ENCODE measurements around the gene GET4. TPM values are rescaled to one million over a fixed set of nuclear protein-coding genes. Genes with fewer than 3 reads are reported as not detected.
A peak's percentile ranks its signal among the peaks of the same experiment; 100 is the strongest.

GET4 gene
- total and polyA plus RNA-seq, 2 donors from 2014 or later: 44.8 to 80.8 TPM

DNA sequence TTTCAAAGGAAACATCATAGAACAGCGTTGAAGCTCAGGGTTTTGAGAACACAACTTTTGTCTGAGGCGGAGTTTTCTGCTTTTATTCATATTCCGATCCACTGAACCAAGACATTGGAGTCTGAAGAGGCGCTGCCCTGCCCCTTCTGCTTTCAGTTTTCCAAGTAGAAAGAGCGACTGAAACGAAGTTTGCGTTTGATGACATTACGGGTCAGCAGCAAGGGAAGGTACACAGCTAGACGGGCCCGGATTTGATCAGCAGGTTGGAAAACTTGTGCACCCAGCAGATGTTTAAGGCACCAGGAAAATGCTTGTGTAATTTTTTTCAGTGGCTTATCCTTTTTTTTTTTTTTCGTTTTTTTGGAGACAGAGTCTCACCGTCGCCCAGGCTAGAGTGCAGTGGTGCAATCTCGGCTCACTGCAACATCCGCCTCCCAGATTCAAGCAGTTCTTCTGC, 43.4 kb upstream of the GET4 start:
- Histone ChIP-seq H3K27me3 (ENCODE audit: control insufficient read depth, insufficient read depth, low read length) (no peaks in the 10 kb centered on the region), H3K4me3 (ENCODE audit: low read length in 3 of 3) (peak overlapping the region in 1 of 3 donors; percentile 25), H3K36me3 (ENCODE audit: control insufficient read depth in 2 of 3, insufficient read depth in 3 of 3, low read length in 3 of 3) (no peaks in the 10 kb centered on the region), H3K9me3 (ENCODE audit: control insufficient read depth in 2 of 3, insufficient read depth in 1 of 3, low read length in 3 of 3) (no peaks in the 10 kb centered on the region), H3K27ac (ENCODE audit: low read depth in 2 of 2, low read length in 2 of 2) (peak overlapping the region; percentile 89 to 96), H3K4me1 (ENCODE audit: control insufficient read depth in 2 of 3, insufficient read depth in 2 of 3, low read depth in 1 of 3, low read length in 3 of 3) (peaks cover 0 to 35% (median 18%) of the 10 kb centered on the region in 3 donors), H3K9ac (ENCODE audit: low read length in 3 of 3) (peak overlapping the region in 1 of 3 donors; percentile 49)
- intact Hi-C loops (cut with DNase I): no loop called here
- FAIRE-seq (no peak), DNase-seq (peak in 1 of 5 donors; percentile 22)
- TF ChIP-seq, protein P1, sequence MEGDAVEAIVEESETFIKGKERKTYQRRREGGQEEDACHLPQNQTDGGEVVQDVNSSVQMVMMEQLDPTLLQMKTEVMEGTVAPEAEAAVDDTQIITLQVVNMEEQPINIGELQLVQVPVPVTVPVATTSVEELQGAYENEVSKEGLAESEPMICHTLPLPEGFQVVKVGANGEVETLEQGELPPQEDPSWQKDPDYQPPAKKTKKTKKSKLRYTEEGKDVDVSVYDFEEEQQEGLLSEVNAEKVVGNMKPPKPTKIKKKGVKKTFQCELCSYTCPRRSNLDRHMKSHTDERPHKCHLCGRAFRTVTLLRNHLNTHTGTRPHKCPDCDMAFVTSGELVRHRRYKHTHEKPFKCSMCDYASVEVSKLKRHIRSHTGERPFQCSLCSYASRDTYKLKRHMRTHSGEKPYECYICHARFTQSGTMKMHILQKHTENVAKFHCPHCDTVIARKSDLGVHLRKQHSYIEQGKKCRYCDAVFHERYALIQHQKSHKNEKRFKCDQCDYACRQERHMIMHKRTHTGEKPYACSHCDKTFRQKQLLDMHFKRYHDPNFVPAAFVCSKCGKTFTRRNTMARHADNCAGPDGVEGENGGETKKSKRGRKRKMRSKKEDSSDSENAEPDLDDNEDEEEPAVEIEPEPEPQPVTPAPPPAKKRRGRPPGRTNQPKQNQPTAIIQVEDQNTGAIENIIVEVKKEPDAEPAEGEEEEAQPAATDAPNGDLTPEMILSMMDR (IDR thresholded peaks at IDR 0.05; ENCODE audit: borderline replicate concordance, extremely low read depth, insufficient read depth): no peak

- Histone ChIP-seq H3K9me3 (ENCODE audit: control insufficient read depth in 2 of 3, insufficient read depth in 1 of 3, low read length in 3 of 3) (no peaks in the 10 kb centered on the region), H3K9ac (ENCODE audit: low read length in 3 of 3) (no peak overlapping the region), H3K4me1 (ENCODE audit: control insufficient read depth in 2 of 3, insufficient read depth in 2 of 3, low read depth in 1 of 3, low read length in 3 of 3) (peaks cover 0 to 34% (median 18%) of the 10 kb centered on the region in 3 donors), H3K4me3 (ENCODE audit: low read length in 3 of 3) (no peak overlapping the region), H3K27ac (ENCODE audit: low read depth in 2 of 2, low read length in 2 of 2) (peak overlapping the region; percentile 16 to 54), H3K36me3 (ENCODE audit: control insufficient read depth in 2 of 3, insufficient read depth in 3 of 3, low read length in 3 of 3) (peaks cover 0 to 2% (median 0%) of the 10 kb centered on the region in 3 donors), H3K27me3 (ENCODE audit: control insufficient read depth, insufficient read depth, low read length) (no peaks in the 10 kb centered on the region)
- FAIRE-seq (no peak), DNase-seq (no peak)
- intact Hi-C loops (cut with DNase I): no loop called here
- TF ChIP-seq, protein P1 (IDR thresholded peaks at IDR 0.05; ENCODE audit: borderline replicate concordance, extremely low read depth, insufficient read depth): no peak
Observed at GRCh38 chr7:833601-834258, 42.6 kb upstream of the GET4 start.

DNA sequence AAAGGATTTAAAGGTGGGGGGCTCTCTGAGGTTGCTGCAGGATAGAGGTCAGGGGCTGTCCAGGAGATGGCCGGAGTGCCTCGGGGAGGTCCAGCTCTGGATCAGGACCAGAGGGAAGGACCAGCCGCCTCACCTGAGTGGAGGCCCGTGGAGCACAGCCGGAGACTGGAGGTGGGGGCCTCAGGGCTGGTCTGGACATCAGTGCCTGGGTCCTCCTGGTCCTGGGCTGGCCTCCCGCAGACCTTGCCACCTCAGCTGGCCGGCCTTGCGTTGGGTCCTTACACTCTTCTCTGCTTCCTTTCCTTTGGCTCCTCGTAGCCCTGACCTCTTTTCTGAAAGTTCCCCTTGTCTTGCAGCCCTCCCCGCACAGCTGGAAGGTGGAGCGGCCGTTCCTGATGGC, 42.1 kb upstream of the GET4 start:
- Histone ChIP-seq H3K9ac (ENCODE audit: low read length in 3 of 3) (no peak overlapping the region), H3K36me3 (ENCODE audit: control insufficient read depth in 2 of 3, insufficient read depth in 3 of 3, low read length in 3 of 3) (peaks cover 0 to 7% (median 4%) of the 10 kb centered on the region in 3 donors), H3K4me1 (ENCODE audit: control insufficient read depth in 2 of 3, insufficient read depth in 2 of 3, low read depth in 1 of 3, low read length in 3 of 3) (peaks cover 0 to 29% (median 18%) of the 10 kb centered on the region in 3 donors), H3K4me3 (ENCODE audit: low read length in 3 of 3) (no peak overlapping the region), H3K27me3 (ENCODE audit: control insufficient read depth, insufficient read depth, low read length) (no peaks in the 10 kb centered on the region), H3K27ac (ENCODE audit: low read depth in 2 of 2, low read length in 2 of 2) (peak overlapping the region; percentile 16 to 54), H3K9me3 (ENCODE audit: control insufficient read depth in 2 of 3, insufficient read depth in 1 of 3, low read length in 3 of 3) (no peaks in the 10 kb centered on the region)
- intact Hi-C loops (cut with DNase I): no loop called here
- FAIRE-seq (no peak), DNase-seq (peak in 1 of 5 donors; percentile 67)
- TF ChIP-seq, protein P1 (IDR thresholded peaks at IDR 0.05; ENCODE audit: borderline replicate concordance, extremely low read depth, insufficient read depth): no peak

Measured in kidney (tissue), 14 donors.